Measurements from ENCODE around the gene INPP5J. TPM values are rescaled to one million over a fixed set of nuclear protein-coding genes. Genes with fewer than 3 reads are reported as not detected.

Gene INPP5J
- total RNA-seq, 1 experiment from 2014 or later: 1.7 TPM

DNA sequence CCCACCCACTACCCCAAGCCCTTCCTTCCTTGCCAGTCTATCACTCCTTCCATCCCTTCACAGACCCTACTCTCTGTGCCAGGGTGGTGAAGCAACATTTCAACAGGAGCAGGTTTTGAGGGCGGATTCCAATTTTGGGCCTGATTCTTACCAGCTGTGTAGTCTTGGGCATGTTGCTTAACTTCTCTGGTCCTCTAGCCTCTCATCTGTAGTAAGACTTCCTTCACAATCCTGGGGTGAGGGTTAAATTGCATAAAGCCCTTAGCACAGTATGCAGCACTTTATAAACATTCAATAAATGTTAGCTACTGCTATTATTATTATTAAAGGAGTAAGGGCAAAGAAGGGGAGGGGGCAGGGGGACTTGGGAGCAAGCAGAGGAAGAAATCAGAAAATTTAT, 32.2 kb downstream of the INPP5J start:
- Histone ChIP-seq H3K4me1 (ENCODE audit: control insufficient read depth, insufficient read depth, low read length) (no peaks in the 10 kb centered on the region), H3K36me3 (ENCODE audit: control insufficient read depth, insufficient read depth, low read length) (no peaks in the 10 kb centered on the region), H3K27me3 (ENCODE audit: control insufficient read depth, insufficient read depth, low read length) (no peaks in the 10 kb centered on the region), H3K9me3 (ENCODE audit: control insufficient read depth, insufficient read depth, low read depth, low read length) (no peaks in the 10 kb centered on the region), H3K27ac (ENCODE audit: low read length) (no peak overlapping the region), H3K4me3 (ENCODE audit: low read depth in 2 of 2, low read length in 2 of 2) (no peak overlapping the region)
- intact Hi-C loops (cut with micrococcal nuclease; ENCODE audit: unreplicated experiment) (no loop called here), in situ Hi-C loops (cut with HindIII; ENCODE audit: low pct_unique_long_range_greater_than_20kb, low sequenced_read_pairs) (no loop called here)
- TF ChIP-seq POLR2AphosphoS5 (IDR thresholded peaks at IDR 0.05; ENCODE audit: low read depth, low read length): no peak
- TF ChIP-seq, protein P1, sequence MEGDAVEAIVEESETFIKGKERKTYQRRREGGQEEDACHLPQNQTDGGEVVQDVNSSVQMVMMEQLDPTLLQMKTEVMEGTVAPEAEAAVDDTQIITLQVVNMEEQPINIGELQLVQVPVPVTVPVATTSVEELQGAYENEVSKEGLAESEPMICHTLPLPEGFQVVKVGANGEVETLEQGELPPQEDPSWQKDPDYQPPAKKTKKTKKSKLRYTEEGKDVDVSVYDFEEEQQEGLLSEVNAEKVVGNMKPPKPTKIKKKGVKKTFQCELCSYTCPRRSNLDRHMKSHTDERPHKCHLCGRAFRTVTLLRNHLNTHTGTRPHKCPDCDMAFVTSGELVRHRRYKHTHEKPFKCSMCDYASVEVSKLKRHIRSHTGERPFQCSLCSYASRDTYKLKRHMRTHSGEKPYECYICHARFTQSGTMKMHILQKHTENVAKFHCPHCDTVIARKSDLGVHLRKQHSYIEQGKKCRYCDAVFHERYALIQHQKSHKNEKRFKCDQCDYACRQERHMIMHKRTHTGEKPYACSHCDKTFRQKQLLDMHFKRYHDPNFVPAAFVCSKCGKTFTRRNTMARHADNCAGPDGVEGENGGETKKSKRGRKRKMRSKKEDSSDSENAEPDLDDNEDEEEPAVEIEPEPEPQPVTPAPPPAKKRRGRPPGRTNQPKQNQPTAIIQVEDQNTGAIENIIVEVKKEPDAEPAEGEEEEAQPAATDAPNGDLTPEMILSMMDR (IDR thresholded peaks at IDR 0.05): no peak
- TF ChIP-seq TCF7L2 (IDR thresholded peaks at IDR 0.05; ENCODE audit: low read depth, low read length): no peak
- POLR2A ChIA-PET: no interaction called here
- no TSS peak for BruUV-seq (replicated peaks)
- DNase-seq (ENCODE audit: low read depth, low spot score): no peak
- no peak for ATAC-seq
- CTCF ChIA-PET: no interaction called here

DNA sequence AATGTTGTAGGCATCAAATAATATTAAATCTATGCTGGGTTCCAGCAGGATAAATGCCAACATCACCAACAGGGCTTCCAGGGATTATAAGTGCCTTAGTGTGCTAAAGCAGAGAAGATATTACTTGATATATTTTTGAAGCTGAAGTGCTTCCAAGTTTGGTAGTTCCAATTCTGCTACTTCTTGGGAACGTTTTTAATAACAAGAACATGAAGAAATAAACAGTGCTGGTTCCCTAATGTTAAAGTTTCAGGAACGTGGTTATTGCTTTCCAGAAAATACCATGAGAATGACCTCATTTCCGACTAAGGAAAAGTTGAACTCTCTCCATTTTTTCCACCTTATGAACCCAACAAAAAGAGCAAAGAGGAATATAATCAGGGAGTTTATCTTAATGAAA, 32.7 kb downstream of the INPP5J start:
- ChIA-PET POLR2A (interaction anchor here (0.6 kb wide), 1 partner anchor 135 kb away, joined by 4 read pairs; no protein-coding TSS in a partner anchor), CTCF (no interaction called here)
- in situ Hi-C loops (cut with HindIII; ENCODE audit: low pct_unique_long_range_greater_than_20kb, low sequenced_read_pairs) (no loop called here), intact Hi-C loops (cut with micrococcal nuclease; ENCODE audit: unreplicated experiment) (no loop called here)
- Histone ChIP-seq H3K36me3 (ENCODE audit: control insufficient read depth, insufficient read depth, low read length) (peaks cover 4% of the 10 kb centered on the region; the same call in 1 of the 2 replicates), H3K4me1 (ENCODE audit: control insufficient read depth, insufficient read depth, low read length) (no peaks in the 10 kb centered on the region), H3K27ac (ENCODE audit: low read length) (no peak overlapping the region), H3K4me3 (ENCODE audit: low read depth in 2 of 2, low read length in 2 of 2) (no peak overlapping the region), H3K9me3 (ENCODE audit: control insufficient read depth, insufficient read depth, low read depth, low read length) (no peaks in the 10 kb centered on the region), H3K27me3 (ENCODE audit: control insufficient read depth, insufficient read depth, low read length) (no peaks in the 10 kb centered on the region)
- ATAC-seq (no peak), DNase-seq (ENCODE audit: low read depth, low spot score) (no peak)
- TF ChIP-seq SIN3A (IDR thresholded peaks at IDR 0.05; ENCODE audit: borderline replicate concordance, insufficient read depth, low read depth, low read length) (no peak), POLR2AphosphoS5 (IDR thresholded peaks at IDR 0.05; ENCODE audit: low read depth, low read length) (no peak), TCF7L2 (IDR thresholded peaks at IDR 0.05; ENCODE audit: low read depth, low read length) (no peak)
- TF ChIP-seq, protein P1 (IDR thresholded peaks at IDR 0.05): no peak
- TF ChIP-seq, protein P2, sequence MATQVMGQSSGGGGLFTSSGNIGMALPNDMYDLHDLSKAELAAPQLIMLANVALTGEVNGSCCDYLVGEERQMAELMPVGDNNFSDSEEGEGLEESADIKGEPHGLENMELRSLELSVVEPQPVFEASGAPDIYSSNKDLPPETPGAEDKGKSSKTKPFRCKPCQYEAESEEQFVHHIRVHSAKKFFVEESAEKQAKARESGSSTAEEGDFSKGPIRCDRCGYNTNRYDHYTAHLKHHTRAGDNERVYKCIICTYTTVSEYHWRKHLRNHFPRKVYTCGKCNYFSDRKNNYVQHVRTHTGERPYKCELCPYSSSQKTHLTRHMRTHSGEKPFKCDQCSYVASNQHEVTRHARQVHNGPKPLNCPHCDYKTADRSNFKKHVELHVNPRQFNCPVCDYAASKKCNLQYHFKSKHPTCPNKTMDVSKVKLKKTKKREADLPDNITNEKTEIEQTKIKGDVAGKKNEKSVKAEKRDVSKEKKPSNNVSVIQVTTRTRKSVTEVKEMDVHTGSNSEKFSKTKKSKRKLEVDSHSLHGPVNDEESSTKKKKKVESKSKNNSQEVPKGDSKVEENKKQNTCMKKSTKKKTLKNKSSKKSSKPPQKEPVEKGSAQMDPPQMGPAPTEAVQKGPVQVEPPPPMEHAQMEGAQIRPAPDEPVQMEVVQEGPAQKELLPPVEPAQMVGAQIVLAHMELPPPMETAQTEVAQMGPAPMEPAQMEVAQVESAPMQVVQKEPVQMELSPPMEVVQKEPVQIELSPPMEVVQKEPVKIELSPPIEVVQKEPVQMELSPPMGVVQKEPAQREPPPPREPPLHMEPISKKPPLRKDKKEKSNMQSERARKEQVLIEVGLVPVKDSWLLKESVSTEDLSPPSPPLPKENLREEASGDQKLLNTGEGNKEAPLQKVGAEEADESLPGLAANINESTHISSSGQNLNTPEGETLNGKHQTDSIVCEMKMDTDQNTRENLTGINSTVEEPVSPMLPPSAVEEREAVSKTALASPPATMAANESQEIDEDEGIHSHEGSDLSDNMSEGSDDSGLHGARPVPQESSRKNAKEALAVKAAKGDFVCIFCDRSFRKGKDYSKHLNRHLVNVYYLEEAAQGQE (IDR thresholded peaks at IDR 0.05; ENCODE audit: insufficient read depth in 1 of 2, low read depth in 2 of 2, low read length in 1 of 2): no peak
- BruUV-seq (replicated peaks): no TSS peak

Data from Panc1 (cell line).